Measurements from ENCODE around the gene SMR3A. TPM values are rescaled to one million over a fixed set of nuclear protein-coding genes. Genes with fewer than 3 reads are reported as not detected.

SMR3A gene
- total RNA-seq, 1 experiment from 2014 or later = not detected

DNA sequence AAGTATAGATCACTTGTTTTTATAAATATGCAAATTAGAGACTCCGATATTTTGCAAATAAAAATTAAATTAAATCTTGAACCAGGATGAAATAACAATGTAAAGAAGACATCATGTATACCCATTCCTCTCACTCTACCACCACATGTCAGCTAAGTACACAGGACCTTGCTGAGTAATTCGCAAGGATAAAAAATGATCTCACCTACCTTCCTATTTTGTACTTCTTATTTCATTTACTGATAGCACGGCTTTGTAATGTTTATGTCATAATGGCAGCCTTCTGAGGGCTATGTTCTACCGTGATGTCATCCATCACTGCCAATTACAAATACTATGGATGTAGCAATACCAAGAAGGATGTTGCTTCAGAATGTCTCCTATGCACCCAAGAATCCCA is 11.4 kb downstream of the SMR3A start (continued):
- TF ChIP-seq ZBTB43 (CRISPR knock-in tag; IDR thresholded peaks at IDR 0.05) (no peak), RORB (CRISPR knock-in tag; IDR thresholded peaks at IDR 0.05) (no peak), ARID4B (CRISPR knock-in tag; IDR thresholded peaks at IDR 0.05; ENCODE audit: borderline replicate concordance) (no peak), SMAD3 (CRISPR knock-in tag; IDR thresholded peaks at IDR 0.05; ENCODE audit: borderline replicate concordance) (no peak), ZNF396 (CRISPR knock-in tag; IDR thresholded peaks at IDR 0.05; ENCODE audit: borderline replicate concordance) (no peak)
- TF ChIP-seq, protein P1, sequence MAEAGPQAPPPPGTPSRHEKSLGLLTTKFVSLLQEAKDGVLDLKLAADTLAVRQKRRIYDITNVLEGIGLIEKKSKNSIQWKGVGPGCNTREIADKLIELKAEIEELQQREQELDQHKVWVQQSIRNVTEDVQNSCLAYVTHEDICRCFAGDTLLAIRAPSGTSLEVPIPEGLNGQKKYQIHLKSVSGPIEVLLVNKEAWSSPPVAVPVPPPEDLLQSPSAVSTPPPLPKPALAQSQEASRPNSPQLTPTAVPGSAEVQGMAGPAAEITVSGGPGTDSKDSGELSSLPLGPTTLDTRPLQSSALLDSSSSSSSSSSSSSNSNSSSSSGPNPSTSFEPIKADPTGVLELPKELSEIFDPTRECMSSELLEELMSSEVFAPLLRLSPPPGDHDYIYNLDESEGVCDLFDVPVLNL (CRISPR knock-in tag; IDR thresholded peaks at IDR 0.05; ENCODE audit: borderline replicate concordance, low read depth) = no peak
- TF ChIP-seq, protein P2, sequence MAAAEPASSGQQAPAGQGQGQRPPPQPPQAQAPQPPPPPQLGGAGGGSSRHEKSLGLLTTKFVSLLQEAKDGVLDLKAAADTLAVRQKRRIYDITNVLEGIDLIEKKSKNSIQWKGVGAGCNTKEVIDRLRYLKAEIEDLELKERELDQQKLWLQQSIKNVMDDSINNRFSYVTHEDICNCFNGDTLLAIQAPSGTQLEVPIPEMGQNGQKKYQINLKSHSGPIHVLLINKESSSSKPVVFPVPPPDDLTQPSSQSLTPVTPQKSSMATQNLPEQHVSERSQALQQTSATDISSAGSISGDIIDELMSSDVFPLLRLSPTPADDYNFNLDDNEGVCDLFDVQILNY (CRISPR knock-in tag; IDR thresholded peaks at IDR 0.05) = no peak

DNA sequence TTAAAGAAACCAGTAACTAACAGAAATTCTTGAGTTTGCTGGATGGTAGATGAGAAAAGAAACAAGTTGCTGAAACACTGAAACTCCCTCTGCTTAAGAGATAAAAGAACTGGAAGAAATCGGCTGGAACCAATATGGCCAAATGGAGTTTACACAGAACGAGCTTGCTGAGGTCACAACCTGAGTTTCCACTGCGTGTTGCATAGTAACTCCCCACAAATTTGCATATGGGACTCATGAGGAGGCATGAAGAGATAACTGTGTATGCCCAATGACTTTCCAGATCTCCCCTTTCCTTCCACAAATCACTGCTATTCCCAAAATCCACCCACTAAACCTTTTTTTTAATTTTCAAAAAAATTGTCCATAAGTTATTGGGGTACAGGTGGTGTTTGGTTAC is 12.2 kb downstream of the SMR3A start:
- ChIA-PET POLR2A (no interaction called here), CTCF (no interaction called here)
- H3K9me3 Mint-ChIP-seq = peaks cover 7% of the 10 kb centered on the region

DNA sequence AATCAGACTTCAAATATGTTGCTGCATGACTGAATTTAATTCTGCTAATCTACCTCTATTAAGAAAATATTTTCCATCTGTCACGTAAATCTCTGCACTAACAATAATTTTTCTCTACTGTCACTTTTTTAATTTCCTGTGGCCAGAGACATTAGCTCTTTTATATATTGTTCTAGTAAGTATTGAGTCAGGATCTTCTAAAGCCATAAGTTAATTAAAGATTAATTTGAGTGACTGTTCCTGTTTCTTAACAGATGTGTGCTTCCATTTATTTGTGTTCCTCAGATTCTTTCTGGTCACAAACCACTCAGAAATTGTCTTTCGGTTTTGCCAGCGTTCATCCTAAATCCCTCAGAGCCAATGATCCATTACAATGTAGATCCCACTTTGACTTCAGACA is 20.0 kb downstream of the SMR3A start:
- H3K4me1 Mint-ChIP-seq = no peaks in the 10 kb centered on the region
- no peak overlapping the region for H3K4me3 Mint-ChIP-seq
- no peaks in the 10 kb centered on the region for H3K27me3 Mint-ChIP-seq (ENCODE audit: low read depth)
- H3K9me3 Mint-ChIP-seq = no peaks in the 10 kb centered on the region
- ChIA-PET CTCF (no interaction called here), POLR2A (no interaction called here)
- H3K36me3 Mint-ChIP-seq = no peaks in the 10 kb centered on the region
- DNase-seq (ENCODE audit: low spot score) (no peak), ATAC-seq (no peak)
- no peak overlapping the region for H3K27ac Mint-ChIP-seq
- TF ChIP-seq NR1H2 (CRISPR knock-in tag; IDR thresholded peaks at IDR 0.05) = no peak
- no peak for TF ChIP-seq CREB1 (CRISPR knock-in tag; IDR thresholded peaks at IDR 0.05)
- TF ChIP-seq TEAD1 (CRISPR knock-in tag; IDR thresholded peaks at IDR 0.05) = no peak
- no peak for TF ChIP-seq ZNF138 (CRISPR knock-in tag; conservative IDR thresholded peaks at IDR 0.05)
- no peak for TF ChIP-seq NR3C1 (CRISPR knock-in tag; conservative IDR thresholded peaks at IDR 0.05; ENCODE audit: low read depth)
- TF ChIP-seq HMGA2 (CRISPR knock-in tag; IDR thresholded peaks at IDR 0.05) = no peak
- no peak for TF ChIP-seq SP1 (CRISPR knock-in tag; conservative IDR thresholded peaks at IDR 0.05)
- no peak for TF ChIP-seq USF1 (CRISPR knock-in tag; IDR thresholded peaks at IDR 0.05)
- TF ChIP-seq, protein P3, sequence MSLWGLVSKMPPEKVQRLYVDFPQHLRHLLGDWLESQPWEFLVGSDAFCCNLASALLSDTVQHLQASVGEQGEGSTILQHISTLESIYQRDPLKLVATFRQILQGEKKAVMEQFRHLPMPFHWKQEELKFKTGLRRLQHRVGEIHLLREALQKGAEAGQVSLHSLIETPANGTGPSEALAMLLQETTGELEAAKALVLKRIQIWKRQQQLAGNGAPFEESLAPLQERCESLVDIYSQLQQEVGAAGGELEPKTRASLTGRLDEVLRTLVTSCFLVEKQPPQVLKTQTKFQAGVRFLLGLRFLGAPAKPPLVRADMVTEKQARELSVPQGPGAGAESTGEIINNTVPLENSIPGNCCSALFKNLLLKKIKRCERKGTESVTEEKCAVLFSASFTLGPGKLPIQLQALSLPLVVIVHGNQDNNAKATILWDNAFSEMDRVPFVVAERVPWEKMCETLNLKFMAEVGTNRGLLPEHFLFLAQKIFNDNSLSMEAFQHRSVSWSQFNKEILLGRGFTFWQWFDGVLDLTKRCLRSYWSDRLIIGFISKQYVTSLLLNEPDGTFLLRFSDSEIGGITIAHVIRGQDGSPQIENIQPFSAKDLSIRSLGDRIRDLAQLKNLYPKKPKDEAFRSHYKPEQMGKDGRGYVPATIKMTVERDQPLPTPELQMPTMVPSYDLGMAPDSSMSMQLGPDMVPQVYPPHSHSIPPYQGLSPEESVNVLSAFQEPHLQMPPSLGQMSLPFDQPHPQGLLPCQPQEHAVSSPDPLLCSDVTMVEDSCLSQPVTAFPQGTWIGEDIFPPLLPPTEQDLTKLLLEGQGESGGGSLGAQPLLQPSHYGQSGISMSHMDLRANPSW (CRISPR knock-in tag; conservative IDR thresholded peaks at IDR 0.05; ENCODE audit: low read depth) = no peak

More for the DNA sequence above, 12.2 kb downstream of the SMR3A start:
- no peak for DNase-seq (ENCODE audit: low spot score)
- no peaks in the 10 kb centered on the region for H3K27me3 Mint-ChIP-seq (ENCODE audit: low read depth)
- no peaks in the 10 kb centered on the region for H3K36me3 Mint-ChIP-seq
- no peak overlapping the region for H3K4me3 Mint-ChIP-seq
- H3K4me1 Mint-ChIP-seq = peaks cover 7% of the 10 kb centered on the region
- TF ChIP-seq USF2 (CRISPR knock-in tag; IDR thresholded peaks at IDR 0.05) (no peak), NFATC4 (CRISPR knock-in tag; IDR thresholded peaks at IDR 0.05) (no peak), ZNF423 (CRISPR knock-in tag; IDR thresholded peaks at IDR 0.05) (no peak), ESRRA (CRISPR knock-in tag; IDR thresholded peaks at IDR 0.05; ENCODE audit: borderline replicate concordance) (no peak)
- TF ChIP-seq, protein P4, sequence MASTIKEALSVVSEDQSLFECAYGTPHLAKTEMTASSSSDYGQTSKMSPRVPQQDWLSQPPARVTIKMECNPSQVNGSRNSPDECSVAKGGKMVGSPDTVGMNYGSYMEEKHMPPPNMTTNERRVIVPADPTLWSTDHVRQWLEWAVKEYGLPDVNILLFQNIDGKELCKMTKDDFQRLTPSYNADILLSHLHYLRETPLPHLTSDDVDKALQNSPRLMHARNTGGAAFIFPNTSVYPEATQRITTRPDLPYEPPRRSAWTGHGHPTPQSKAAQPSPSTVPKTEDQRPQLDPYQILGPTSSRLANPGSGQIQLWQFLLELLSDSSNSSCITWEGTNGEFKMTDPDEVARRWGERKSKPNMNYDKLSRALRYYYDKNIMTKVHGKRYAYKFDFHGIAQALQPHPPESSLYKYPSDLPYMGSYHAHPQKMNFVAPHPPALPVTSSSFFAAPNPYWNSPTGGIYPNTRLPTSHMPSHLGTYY (CRISPR knock-in tag; IDR thresholded peaks at IDR 0.05) = no peak
- H3K27ac Mint-ChIP-seq = no peak overlapping the region
- no peak for ATAC-seq

All from WTC11 (cell line).